Measurements from ENCODE around the gene RNF150.

GRCh38 chr4:141079393-141079930 is 53.8 kb downstream of the RNF150 start:
- TF ChIP-seq TSHZ2 (CRISPR knock-in tag; IDR thresholded peaks at IDR 0.05) (no peak), ZC3H10 (CRISPR knock-in tag; IDR thresholded peaks at IDR 0.05) (no peak), PPARA (CRISPR knock-in tag; IDR thresholded peaks at IDR 0.05; ENCODE audit: borderline replicate concordance) (no peak), ZFP30 (CRISPR knock-in tag; IDR thresholded peaks at IDR 0.05) (no peak), TOX (CRISPR knock-in tag; IDR thresholded peaks at IDR 0.05; ENCODE audit: borderline replicate concordance) (no peak), GLIS3 (CRISPR knock-in tag; IDR thresholded peaks at IDR 0.05) (no peak), SNAI2 (CRISPR knock-in tag; IDR thresholded peaks at IDR 0.05) (no peak), ZNF70 (CRISPR knock-in tag; IDR thresholded peaks at IDR 0.05) (no peak), ZNF8 (CRISPR knock-in tag; IDR thresholded peaks at IDR 0.05) (no peak), ISL1 (CRISPR knock-in tag; IDR thresholded peaks at IDR 0.05) (no peak), CSRNP3 (CRISPR knock-in tag; IDR thresholded peaks at IDR 0.05) (no peak), ZFP3 (CRISPR knock-in tag; IDR thresholded peaks at IDR 0.05) (no peak)
- TF ChIP-seq, protein P1, sequence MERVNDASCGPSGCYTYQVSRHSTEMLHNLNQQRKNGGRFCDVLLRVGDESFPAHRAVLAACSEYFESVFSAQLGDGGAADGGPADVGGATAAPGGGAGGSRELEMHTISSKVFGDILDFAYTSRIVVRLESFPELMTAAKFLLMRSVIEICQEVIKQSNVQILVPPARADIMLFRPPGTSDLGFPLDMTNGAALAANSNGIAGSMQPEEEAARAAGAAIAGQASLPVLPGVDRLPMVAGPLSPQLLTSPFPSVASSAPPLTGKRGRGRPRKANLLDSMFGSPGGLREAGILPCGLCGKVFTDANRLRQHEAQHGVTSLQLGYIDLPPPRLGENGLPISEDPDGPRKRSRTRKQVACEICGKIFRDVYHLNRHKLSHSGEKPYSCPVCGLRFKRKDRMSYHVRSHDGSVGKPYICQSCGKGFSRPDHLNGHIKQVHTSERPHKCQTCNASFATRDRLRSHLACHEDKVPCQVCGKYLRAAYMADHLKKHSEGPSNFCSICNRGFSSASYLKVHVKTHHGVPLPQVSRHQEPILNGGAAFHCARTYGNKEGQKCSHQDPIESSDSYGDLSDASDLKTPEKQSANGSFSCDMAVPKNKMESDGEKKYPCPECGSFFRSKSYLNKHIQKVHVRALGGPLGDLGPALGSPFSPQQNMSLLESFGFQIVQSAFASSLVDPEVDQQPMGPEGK (CRISPR knock-in tag; IDR thresholded peaks at IDR 0.05; ENCODE audit: borderline replicate concordance), result no peak
- TF ChIP-seq, protein P2, sequence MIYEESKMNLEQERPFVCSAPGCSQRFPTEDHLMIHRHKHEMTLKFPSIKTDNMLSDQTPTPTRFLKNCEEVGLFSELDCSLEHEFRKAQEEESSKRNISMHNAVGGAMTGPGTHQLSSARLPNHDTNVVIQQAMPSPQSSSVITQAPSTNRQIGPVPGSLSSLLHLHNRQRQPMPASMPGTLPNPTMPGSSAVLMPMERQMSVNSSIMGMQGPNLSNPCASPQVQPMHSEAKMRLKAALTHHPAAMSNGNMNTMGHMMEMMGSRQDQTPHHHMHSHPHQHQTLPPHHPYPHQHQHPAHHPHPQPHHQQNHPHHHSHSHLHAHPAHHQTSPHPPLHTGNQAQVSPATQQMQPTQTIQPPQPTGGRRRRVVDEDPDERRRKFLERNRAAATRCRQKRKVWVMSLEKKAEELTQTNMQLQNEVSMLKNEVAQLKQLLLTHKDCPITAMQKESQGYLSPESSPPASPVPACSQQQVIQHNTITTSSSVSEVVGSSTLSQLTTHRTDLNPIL (CRISPR knock-in tag; IDR thresholded peaks at IDR 0.05; ENCODE audit: low read depth), result no peak

Data from SK-N-SH treated with all-trans-retinoic acid at 6 μM for 48 hours (cell line).